Gastroesophageal sphincter (tissue), 4 donors: Measurements from ENCODE around the gene MARF1. TPM values are rescaled to one million over a fixed set of nuclear protein-coding genes. Genes with fewer than 3 reads are reported as not detected.
"Not testable (repeated sequence)": the region's sequence is repeated elsewhere in the genome, so short reads cannot be mapped to it uniquely, and the experiment has no call there.

Experiments
- ATAC-seq: fragments of 150-250 bp; one replicate; pipeline ENCODE4 v1.9.1; 2016; ENCODE audit warnings: mild to moderate bottlenecking, moderate library complexity
- H3K27ac ChIP-seq, 4 donors: fragments of 200-600 bp; sonication (generic) in 3 of 4; 1 replicate in 3 of 4; 2 replicates in 1 of 4; pipeline ENCODE4 v1.5.1; 2016 to 2019
- H3K27me3 ChIP-seq: fragments of 200-600 bp; sonication (generic); one replicate; pipeline ENCODE4 v1.5.1; 2019
- H3K36me3 ChIP-seq, 2 donors: fragments of 200-600 bp; sonication (generic); one replicate each; pipeline ENCODE4 v1.5.1; 2019; ENCODE audit warnings: control low read depth in 1 of 2
- H3K4me1 ChIP-seq, 3 donors: fragments of 200-600 bp; sonication (generic); 1 replicate in 2 of 3; 2 replicates in 1 of 3; pipeline ENCODE4 v1.5.1; 2016 to 2019; ENCODE audit warnings: control low read depth in 2 of 3
- H3K4me3 ChIP-seq, 2 donors: fragments of 200-600 bp; sonication (generic); one replicate each; pipeline ENCODE4 v1.5.1; 2019; ENCODE audit warnings: mild to moderate bottlenecking in 1 of 2, moderate library complexity in 1 of 2
- H3K9me3 ChIP-seq, 3 donors: fragments of 200-600 bp; sonication (generic); one replicate each; pipeline ENCODE4 v1.5.1; 2017 to 2019; ENCODE audit warnings: control low read depth in 2 of 3
- EP300 ChIP-seq: sonication (generic); formaldehyde crosslinking; IDR thresholded peaks from one replicate; pipeline ENCODE4 v1.6.1; 2017; ENCODE audit warnings: antibody characterized with exemption, mild to moderate bottlenecking
- POLR2A ChIP-seq, 2 donors: fragments of 450-650 bp; IDR thresholded peaks; one replicate each; pipeline ENCODE4 v1.6.1; 2017; ENCODE audit warnings: antibody characterized with exemption in 2 of 2, mild to moderate bottlenecking in 2 of 2, moderate library complexity in 1 of 2
- POLR2AphosphoS5 ChIP-seq: sonication (generic); formaldehyde crosslinking; IDR thresholded peaks from one replicate; pipeline ENCODE4 v1.6.1; 2017; ENCODE audit warnings: antibody characterized with exemption
- WGBS, 2 donors: methylation state at CpG; one replicate each; pipeline ENCODE4 v1.1.5; 2018; ENCODE audit warnings: low coverage in 1 of 2; 5-methylcytosine and 5-hydroxymethylcytosine counted together
- total RNA-seq, 4 donors: library from RNA; depleted of rRNA; stranded (reverse); fragments of >200 nt; gene quantifications; one replicate each; pipeline ENCODE4 v1.1.0, GENCODE V29; 2016
- TF ChIP-seq, protein P1 (sequence below), 4 experiments: fragments of 200-600 bp in 2 of 4; fragments of 450-650 bp in 2 of 4; sonication (generic) in 1 of 4; IDR thresholded peaks; one replicate each; pipeline ENCODE4 v1.5.1; 2017 to 2019; ENCODE audit warnings: antibody characterized with exemption in 4 of 4, mild to moderate bottlenecking in 2 of 4, moderate library complexity in 2 of 4

The MARF1 gene
- total RNA-seq, 4 donors from 2014 or later: 38.2 to 67.7 (median 53.3) TPM

DNA sequence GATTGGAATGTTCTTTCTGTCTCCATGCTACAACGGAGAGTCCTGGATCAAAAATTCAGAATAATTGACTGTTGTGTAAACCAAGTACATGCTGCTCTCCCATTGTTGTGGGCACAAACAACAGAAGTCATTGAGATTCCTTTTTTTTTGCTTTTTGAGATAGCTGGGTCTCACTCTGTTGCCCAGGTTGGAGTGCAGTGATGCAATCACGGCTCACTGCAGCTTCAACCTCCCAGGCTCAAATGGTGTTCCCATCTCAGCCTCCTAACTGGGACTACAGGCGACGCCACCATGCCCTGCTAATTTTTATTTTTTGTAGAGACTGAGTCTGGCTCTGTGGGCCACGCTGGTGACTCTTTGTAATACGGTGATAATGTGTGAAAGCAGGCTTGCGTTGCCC is 31.6 kb upstream of the MARF1 start:
- 90 to 93% methylated on average over 3 to 5 of the region's 7 CpGs for WGBS, 2 donors
- H3K4me1 ChIP-seq: peaks cover 0 to 37% (median 20%) of the 10 kb centered on the region in 3 donors
- no peaks in the 10 kb centered on the region for H3K27me3 ChIP-seq
- no peaks in the 10 kb centered on the region for H3K9me3 ChIP-seq
- H3K27ac ChIP-seq: peak overlapping the region in 3 of 4 donors; percentile 81 to 93 (median 88)
- TF ChIP-seq POLR2A (IDR thresholded peaks at IDR 0.05) (no peak), EP300 (no peak), POLR2AphosphoS5 (no peak)
- TF ChIP-seq, protein P1, sequence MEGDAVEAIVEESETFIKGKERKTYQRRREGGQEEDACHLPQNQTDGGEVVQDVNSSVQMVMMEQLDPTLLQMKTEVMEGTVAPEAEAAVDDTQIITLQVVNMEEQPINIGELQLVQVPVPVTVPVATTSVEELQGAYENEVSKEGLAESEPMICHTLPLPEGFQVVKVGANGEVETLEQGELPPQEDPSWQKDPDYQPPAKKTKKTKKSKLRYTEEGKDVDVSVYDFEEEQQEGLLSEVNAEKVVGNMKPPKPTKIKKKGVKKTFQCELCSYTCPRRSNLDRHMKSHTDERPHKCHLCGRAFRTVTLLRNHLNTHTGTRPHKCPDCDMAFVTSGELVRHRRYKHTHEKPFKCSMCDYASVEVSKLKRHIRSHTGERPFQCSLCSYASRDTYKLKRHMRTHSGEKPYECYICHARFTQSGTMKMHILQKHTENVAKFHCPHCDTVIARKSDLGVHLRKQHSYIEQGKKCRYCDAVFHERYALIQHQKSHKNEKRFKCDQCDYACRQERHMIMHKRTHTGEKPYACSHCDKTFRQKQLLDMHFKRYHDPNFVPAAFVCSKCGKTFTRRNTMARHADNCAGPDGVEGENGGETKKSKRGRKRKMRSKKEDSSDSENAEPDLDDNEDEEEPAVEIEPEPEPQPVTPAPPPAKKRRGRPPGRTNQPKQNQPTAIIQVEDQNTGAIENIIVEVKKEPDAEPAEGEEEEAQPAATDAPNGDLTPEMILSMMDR (IDR thresholded peaks at IDR 0.05): no peak
- peaks cover 0 to 45% of the 10 kb centered on the region in 2 donors for H3K36me3 ChIP-seq
- H3K4me3 ChIP-seq: no peak overlapping the region
- ATAC-seq: no peak

DNA sequence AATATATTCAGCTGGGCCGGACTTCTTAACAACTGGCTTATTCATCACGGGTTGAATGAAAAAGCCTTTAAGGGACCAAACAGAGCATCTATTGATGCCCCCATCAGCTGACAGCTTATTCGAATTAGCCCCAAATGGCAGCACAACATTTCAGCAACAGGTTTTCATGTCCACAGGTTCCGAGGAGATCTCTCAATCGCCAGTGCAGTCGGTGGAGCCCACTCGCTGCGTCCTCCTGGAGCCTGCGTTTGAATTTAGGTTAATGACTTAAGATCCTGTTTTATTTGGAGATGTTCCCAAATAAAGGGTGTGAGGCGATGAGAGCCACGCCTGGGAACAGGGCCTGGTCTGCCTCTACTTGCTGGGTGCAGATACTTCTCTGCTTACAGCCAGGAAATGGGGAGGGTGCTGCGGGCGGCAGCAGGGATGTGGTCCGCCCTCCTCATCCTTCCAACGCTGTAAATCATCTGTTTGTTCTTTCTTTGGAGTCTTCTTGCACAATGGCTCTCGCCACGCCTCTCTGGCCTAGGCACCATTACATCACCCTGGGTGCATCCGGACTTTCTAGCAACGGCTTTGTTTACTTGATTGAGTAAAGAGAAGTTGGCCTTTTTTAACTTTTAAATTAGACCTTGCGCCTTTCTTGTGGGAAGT is 29.7 kb upstream of the MARF1 start:
- H3K4me1 ChIP-seq: peaks cover 0 to 37% (median 20%) of the 10 kb centered on the region in 3 donors
- 15 to 25% methylated on average over 15 of the region's 20 CpGs for WGBS, 2 donors
- H3K27ac ChIP-seq: peak overlapping the region; percentile 69 to 93 (median 84)
- no peaks in the 10 kb centered on the region for H3K9me3 ChIP-seq
- TF ChIP-seq POLR2A (IDR thresholded peaks at IDR 0.05) (peak in 1 of 2 donors; percentile 37), EP300 (no peak), POLR2AphosphoS5 (peak; percentile 76)
- TF ChIP-seq, protein P1 (IDR thresholded peaks at IDR 0.05): no peak
- peaks cover 0 to 44% of the 10 kb centered on the region in 2 donors for H3K36me3 ChIP-seq
- no peaks in the 10 kb centered on the region for H3K27me3 ChIP-seq
- peak overlapping the region in 1 of 2 donors; percentile 23 for H3K4me3 ChIP-seq
- ATAC-seq: peak; percentile 98

DNA sequence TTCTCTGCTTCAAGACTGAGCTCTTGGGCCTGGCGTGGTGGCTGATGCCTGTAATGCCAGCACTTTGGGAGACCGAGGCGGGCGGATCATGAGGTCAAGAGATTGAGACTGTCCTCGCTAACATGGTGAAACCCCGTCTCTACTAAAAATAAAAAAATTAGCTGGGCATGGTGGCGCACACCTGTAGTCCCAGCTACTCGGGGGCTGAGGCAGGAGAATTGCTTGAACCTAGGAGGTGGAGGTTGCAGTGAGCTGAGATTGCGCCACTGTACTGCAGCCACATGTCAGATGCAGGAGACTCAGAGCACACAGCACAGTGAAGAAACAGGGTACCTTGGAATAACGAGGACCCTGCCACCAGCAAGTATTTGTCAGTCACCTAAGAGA is 29.2 kb upstream of the MARF1 start:
- H3K9me3 ChIP-seq, H3K27me3 ChIP-seq, H3K4me3 ChIP-seq: not testable (repeated sequence)
- peaks cover 0 to 37% (median 20%) of the 10 kb centered on the region in 3 donors for H3K4me1 ChIP-seq
- H3K36me3 ChIP-seq: peaks cover 0 to 45% of the 10 kb centered on the region in 2 donors
- peak; percentile 22 for ATAC-seq
- peak overlapping the region; percentile 41 to 93 (median 84) for H3K27ac ChIP-seq
- WGBS, 2 donors: 77% methylated on average over 7 of the region's 10 CpGs; no CpG with 5 or more reads in 1 of the 2 donors

DNA sequence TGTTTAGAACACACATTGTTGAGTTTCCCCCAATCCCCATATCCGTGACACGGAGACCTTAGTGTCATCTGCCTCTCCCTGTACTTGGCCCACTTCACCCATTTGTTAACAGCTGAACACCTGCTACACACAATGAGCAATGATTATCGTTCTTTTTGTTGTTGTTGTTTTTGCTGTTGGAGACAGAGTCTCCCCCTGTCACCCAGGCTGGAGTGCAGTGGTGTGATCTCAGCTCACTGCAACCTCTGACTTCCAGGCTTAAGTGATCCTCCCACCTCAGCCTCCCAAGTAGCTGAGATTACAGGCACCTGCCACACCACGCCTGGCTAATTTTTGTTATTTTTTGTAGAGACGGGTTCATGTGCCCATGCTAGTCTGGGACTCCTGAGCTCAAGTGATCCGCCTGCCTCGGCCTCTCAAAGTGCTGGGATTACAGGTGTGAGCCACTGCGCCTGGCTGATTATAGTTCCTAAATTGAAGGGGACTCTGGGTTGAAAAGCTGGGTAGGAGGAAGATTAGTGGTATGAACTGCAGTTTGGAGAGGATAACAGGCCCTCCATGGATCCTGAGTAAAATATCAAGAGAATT is 28.7 kb upstream of the MARF1 start:
- no peak overlapping the region for H3K4me3 ChIP-seq
- H3K27me3 ChIP-seq: no peaks in the 10 kb centered on the region
- 79 to 91% methylated on average over 3 of the region's 8 CpGs for WGBS, 2 donors
- peaks cover 0 to 45% of the 10 kb centered on the region in 2 donors for H3K36me3 ChIP-seq
- H3K9me3 ChIP-seq: no peaks in the 10 kb centered on the region
- TF ChIP-seq POLR2A (IDR thresholded peaks at IDR 0.05) (no peak), POLR2AphosphoS5 (no peak), EP300 (no peak)
- TF ChIP-seq, protein P1 (IDR thresholded peaks at IDR 0.05): no peak
- H3K4me1 ChIP-seq: peaks cover 0 to 37% (median 20%) of the 10 kb centered on the region in 3 donors
- ATAC-seq: no peak
- peak overlapping the region in 3 of 4 donors; percentile 81 to 93 (median 88) for H3K27ac ChIP-seq

DNA sequence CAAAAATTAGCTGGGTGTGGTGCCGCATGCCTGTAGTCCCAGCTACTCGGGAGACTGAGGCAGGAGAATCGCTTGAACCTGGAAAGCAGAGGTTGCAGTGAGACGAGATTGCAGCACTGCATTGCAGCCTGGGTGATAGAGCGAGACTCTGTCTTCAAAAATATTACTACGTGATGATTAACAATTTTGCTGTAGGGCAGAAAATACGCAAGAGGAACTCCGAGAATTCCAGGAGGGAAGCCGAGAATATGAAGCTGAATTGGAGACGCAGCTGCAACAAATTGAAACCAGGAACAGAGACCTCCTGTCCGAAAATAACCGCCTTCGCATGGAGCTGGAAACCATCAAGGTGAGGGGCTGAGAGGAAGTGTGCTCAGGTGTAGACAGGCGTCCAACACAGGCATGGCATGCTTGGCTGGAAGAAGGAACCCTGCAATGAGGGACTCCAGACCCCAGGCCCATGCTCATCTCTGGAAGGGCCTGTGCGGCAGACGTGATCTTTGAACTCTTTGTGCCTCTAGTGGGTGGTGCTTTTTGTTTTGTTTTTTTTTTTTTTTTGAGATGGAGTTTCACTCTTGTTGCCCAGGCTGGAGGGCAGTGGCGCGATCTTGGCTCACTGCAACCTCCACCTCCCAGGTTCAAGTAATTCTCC is 24.3 kb upstream of the MARF1 start:
- Histone ChIP-seq H3K4me1 (peaks cover 0 to 9% (median 8%) of the 10 kb centered on the region in 3 donors), H3K9me3 (no peaks in the 10 kb centered on the region), H3K36me3 (peaks cover 0 to 81% of the 10 kb centered on the region in 2 donors), H3K4me3 (no peak overlapping the region), H3K27me3 (no peaks in the 10 kb centered on the region), H3K27ac (no peak overlapping the region)
- TF ChIP-seq EP300: no peak
- TF ChIP-seq, protein P1 (IDR thresholded peaks at IDR 0.05): no peak
- TF ChIP-seq POLR2A (IDR thresholded peaks at IDR 0.05): no peak
- TF ChIP-seq POLR2AphosphoS5: no peak
- no peak for ATAC-seq
- 81 to 85% methylated on average over 6 to 10 of the region's 18 CpGs for WGBS, 2 donors
